NCI-H748 (cell line): ENCODE results near the gene PRKAA2.
A peak's percentile ranks its signal among the peaks of the same experiment; 100 is the strongest.

Experiments used
- DNase-seq: peaks from one replicate; lab custom pipeline; 2025; ENCODE audit not compliant: unreplicated experiment; lab: John Stamatoyannopoulos, UW

The PRKAA2 gene

GRCh38 chr1:56712150-56712549, 67.0 kb downstream of the PRKAA2 start:
- no peak for DNase-seq

DNA sequence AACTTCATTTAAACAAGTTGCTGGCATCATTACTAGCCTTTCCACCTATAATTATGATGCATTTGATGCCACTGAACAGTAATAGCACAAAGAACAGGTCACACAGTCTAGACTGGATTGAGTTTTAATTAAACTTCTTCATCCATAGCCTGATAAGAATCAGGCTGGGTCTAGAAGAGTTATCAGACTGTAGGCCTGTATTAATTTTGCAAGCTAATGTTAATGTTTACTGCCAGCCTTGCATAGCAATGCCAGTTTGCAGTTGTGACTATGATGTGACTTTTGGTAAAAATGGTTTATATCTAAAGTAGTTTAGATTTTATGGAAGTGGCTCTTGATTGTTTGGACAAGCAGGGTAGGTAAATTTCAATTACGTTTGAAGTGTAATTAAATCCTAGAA, 68.0 kb downstream of the PRKAA2 start:
- no peak for DNase-seq

DNA sequence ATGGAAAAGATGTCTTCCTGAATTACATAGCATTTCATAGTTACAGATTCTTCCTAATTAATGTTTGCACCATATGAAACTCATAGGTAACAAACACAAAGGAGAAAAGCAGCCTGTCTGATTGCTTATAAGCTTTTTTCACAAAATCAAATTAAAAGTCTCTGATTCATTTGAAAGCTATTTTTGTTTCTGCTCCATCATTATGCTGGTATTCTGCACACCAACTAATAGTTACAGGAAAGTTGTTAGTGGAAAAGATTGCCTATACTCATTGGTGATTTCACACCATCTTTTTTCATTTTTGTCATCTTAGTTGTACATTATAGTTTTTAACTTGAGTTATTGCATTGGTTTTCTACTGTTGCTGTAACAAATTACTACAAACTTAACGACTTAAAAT, 70.0 kb downstream of the PRKAA2 start:
- no peak for DNase-seq

DNA sequence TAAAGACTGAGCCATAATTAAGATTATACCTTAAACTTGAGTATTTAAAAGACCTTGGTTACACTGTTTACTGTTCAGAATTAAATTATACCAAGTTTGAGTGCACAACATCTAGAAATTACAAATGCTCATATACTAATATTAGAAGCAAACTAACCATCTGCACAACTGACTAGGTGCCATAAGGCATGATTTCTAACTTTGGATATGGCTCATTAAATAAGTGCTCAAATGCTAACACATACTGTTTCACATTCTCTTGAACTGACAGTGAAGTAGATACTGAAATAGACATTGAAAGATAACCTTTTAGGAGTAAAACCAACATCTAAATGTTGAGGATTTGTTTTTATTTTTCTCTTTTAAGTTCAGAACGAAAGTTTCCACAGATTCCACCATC, 74.1 kb downstream of the PRKAA2 start:
- DNase-seq = no peak

DNA sequence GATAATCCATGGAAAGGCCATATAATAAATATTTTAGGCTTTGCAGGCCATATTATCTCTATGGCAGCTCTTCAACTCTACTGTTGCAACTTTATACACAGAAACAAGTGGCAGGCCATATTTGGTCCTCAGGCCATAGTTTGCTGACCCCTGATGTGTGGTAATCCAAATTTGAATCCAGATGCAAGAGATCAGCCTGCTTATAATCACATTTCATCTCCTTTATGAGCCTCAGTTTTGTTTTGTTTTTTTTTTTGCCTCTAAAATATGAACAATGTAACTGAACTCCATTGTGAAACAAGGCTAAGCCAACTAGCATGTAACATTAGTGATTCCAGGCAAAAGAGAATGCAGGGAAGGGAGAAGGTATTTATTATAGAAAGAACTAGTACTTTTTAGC, 81.6 kb downstream of the PRKAA2 start:
- DNase-seq = no peak

GRCh38 chr1:56728964-56729363, 83.8 kb downstream of the PRKAA2 start:
- DNase-seq = no peak

GRCh38 chr1:56745231-56745630, 100.1 kb downstream of the PRKAA2 start:
- DNase-seq = no peak

- peak; percentile 38 for DNase-seq
These were observed 109.8 kb downstream of the PRKAA2 start for GRCh38 chr1:56754708-56755479.

DNA sequence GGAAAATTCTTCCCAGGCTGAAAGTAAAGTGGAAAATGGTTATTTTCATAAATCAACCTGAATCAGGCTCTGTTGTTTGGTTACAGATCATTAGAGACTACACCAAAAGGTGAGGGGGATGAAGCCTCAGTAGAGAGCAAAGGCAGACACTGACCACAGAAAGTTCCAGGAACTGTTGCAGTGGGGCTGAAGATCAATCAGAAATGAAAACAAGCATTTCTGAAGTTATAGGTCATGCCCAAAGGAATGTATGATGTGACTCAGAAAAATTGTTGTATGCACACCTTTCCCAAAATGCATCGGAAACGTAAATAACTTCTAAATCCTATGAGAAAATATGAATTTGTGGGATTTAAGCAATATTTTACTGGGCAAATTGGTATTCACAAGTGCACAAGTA, 110.8 kb downstream of the PRKAA2 start:
- no peak for DNase-seq

DNA sequence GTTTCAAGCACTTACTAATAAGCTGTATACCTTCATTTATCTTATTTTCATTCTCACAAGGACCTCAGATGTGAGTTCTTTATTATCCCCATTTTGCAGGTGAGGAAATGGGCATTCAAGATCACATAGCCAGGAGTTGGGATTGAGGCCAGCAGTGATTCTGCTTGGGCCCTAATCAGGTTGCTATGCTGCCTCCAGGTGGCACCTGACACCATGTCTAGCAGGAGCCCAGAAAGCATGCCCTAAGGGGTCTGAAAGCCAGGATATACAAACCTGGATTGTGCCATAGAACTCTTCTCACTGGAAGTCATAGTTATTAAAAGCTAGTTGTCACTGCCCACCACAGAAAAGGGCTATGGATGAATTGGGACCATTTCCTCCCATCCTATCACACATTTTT, 113.0 kb downstream of the PRKAA2 start:
- peak; percentile 52 for DNase-seq

DNA sequence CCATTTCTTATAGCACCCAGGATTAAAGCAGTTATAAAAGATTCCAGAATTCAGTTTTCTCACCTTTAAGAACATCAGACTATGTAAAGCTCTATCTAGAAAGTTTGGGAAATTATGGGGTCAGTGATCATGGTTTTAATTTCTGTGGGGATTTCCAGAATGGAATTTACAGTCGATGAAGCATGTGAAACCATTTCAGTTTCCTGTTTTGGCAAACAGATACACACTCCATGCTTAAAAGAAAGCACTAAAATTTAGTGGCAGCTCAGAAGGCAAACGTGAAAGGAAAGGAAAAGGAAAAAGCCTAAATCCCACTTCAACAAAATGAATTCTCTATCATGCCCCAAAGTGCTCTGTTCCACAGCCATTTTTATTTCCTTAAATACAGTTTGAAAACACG, 113.7 kb downstream of the PRKAA2 start:
- no peak for DNase-seq
